K562 (cell line): Measurements from ENCODE around the gene ZNF679. TPM values are rescaled to one million over a fixed set of nuclear protein-coding genes. Genes with fewer than 3 reads are reported as not detected.

ENCODE experiments used
- AFF1 ChIP-seq, 2 experiments: fragments of 450-650 bp; IDR thresholded peaks; 2 replicates each; pipeline ENCODE4 v1.6.1; 2018; ENCODE audit warnings: mild to moderate bottlenecking in 2 of 2, low read depth in 1 of 2; ENCODE audit not compliant: partially characterized antibody in 2 of 2
- BHLHE40 ChIP-seq: IDR thresholded peaks from 2 replicates; pipeline ENCODE4 v1.6.1; 2011; ENCODE audit warnings: low read length, improper control_type of control experiment
- CBX5 ChIP-seq: IDR thresholded peaks from 2 replicates; pipeline ENCODE4 v1.6.1; 2014; ENCODE audit warnings: low read depth, borderline replicate concordance
- CEBPB ChIP-seq: fragments of 450-650 bp; IDR thresholded peaks from 2 replicates; pipeline ENCODE4 v1.6.1; 2016; ENCODE audit warnings: missing genetic modification characterization, missing compliant biosample characterization
- E2F1 ChIP-seq: sonication (generic); formaldehyde crosslinking; IDR thresholded peaks from 2 replicates; pipeline ENCODE4 v1.8.1; 2023; ENCODE audit warnings: mild to moderate bottlenecking, missing genetic modification reagents, moderate library complexity
- L3MBTL2 ChIP-seq: fragments of 450-650 bp; IDR thresholded peaks from 2 replicates; pipeline ENCODE4 v1.6.1; 2016; ENCODE audit warnings: mild to moderate bottlenecking, moderate library complexity
- MBD2 ChIP-seq: sonication (generic); IDR thresholded peaks from 2 replicates; pipeline ENCODE4 v1.6.1; 2016; ENCODE audit warnings: low read depth, borderline replicate concordance
- NR2C1 ChIP-seq, 2 experiments: fragments of 450-650 bp; IDR thresholded peaks; 2 replicates each; pipeline ENCODE4 v1.6.1; 2017; ENCODE audit warnings: mild to moderate bottlenecking in 2 of 2, antibody characterized with exemption in 1 of 2, inconsistent platforms in 1 of 2, missing compliant biosample characterization in 1 of 2, missing genetic modification characterization in 1 of 2
- NR2C2 ChIP-seq, 2 experiments: fragments of 200-800 bp in 1 of 2; sonication (Bioruptor generic) in 1 of 2; sonication (generic) in 1 of 2; formaldehyde crosslinking in 1 of 2; IDR thresholded peaks; 2 replicates each; pipeline versions ENCODE4 v1.6.1 to v1.8.0; 2016 to 2022; ENCODE audit warnings: mild to moderate bottlenecking in 1 of 2, missing compliant biosample characterization in 1 of 2, missing genetic modification characterization in 1 of 2, missing genetic modification reagents in 1 of 2
- TEAD1 ChIP-seq, 2 experiments: fragments of 450-650 bp in 1 of 2; sonication (generic) in 1 of 2; formaldehyde crosslinking; IDR thresholded peaks; 2 replicates each; pipeline versions ENCODE4 v1.4.0 to v1.8.0; 2020 to 2022; ENCODE audit warnings: mild to moderate bottlenecking in 2 of 2, missing genetic modification reagents in 1 of 2
- TEAD4 ChIP-seq, 2 experiments: sonication (generic) in 1 of 2; formaldehyde crosslinking in 1 of 2; IDR thresholded peaks; 2 replicates each; pipeline versions ENCODE4 v1.6.1 to v1.8.0; 2012 to 2022; ENCODE audit warnings: borderline replicate concordance in 1 of 2, inconsistent platforms in 1 of 2, low read length in 1 of 2, mild to moderate bottlenecking in 1 of 2, missing genetic modification reagents in 1 of 2
- THRA ChIP-seq: fragments of 450-650 bp; IDR thresholded peaks from 2 replicates; pipeline ENCODE4 v1.6.1; 2017; ENCODE audit warnings: mild to moderate bottlenecking, moderate library complexity
- THRB ChIP-seq: fragments of 450-650 bp; formaldehyde crosslinking; conservative IDR thresholded peaks from 2 replicates; pipeline ENCODE4 v1.4.0; 2022; ENCODE audit warnings: mild to moderate bottlenecking, missing genetic modification characterization
- ZBTB33 ChIP-seq: sonication (generic); formaldehyde crosslinking; IDR thresholded peaks from 2 replicates; pipeline ENCODE4 v1.8.1; 2023; ENCODE audit warnings: mild to moderate bottlenecking, missing genetic modification reagents
- ZNF143 ChIP-seq: sonication (generic); formaldehyde crosslinking; IDR thresholded peaks from 2 replicates; pipeline ENCODE4 v1.9.0; 2022; ENCODE audit warnings: mild to moderate bottlenecking, missing genetic modification reagents
- polyA plus RNA-seq, 8 experiments: library from polyadenylated mRNA; depleted of rRNA in 4 of 8; stranded (reverse) in 5 of 8; unstranded in 3 of 8; fragments of >200 nt; fragmentation: Nextera tagmentation in 2 of 8; fragmentation: Illumina TruSeq in 1 of 8; extraction: Ambion mirVana in 2 of 8; extraction: Trizol in 1 of 8; gene quantifications; 2 replicates each; pipeline versions ENCODE4 v1.2.1 to v1.2.3, GENCODE V29; 2011 to 2014; ENCODE audit warnings: inconsistent platforms in 1 of 8, missing spikeins in 1 of 8
- total RNA-seq, 7 experiments: library from RNA; depleted of rRNA in 6 of 7; stranded (reverse); fragments of >200 nt in 6 of 7; fragmentation: Illumina TruSeq in 2 of 7; extraction: Trizol in 2 of 7; gene quantifications; 2 replicates each; pipeline versions ENCODE4 v1.2.1 to v1.2.3, GENCODE V29; 2011 to 2021; ENCODE audit warnings: low replicate concordance in 1 of 7

ZNF679 gene
- total and polyA plus RNA-seq, 9 of the 15 experiments (the other 6 are each of a cell fraction or from before 2014, with no cell fraction given) = not detected

GRCh38 chr7:64307254-64308015, 79.2 kb downstream of the ZNF679 start (continued):
- TF ChIP-seq TEAD4 (IDR thresholded peaks at IDR 0.05; ENCODE audit: low read length) = no peak
- no peak for TF ChIP-seq TEAD4 (CRISPR knock-in tag; IDR thresholded peaks at IDR 0.05; ENCODE audit: borderline replicate concordance)
- TF ChIP-seq L3MBTL2 = peak; percentile 72
- peak in 1 of 2 experiments; percentile 95 for TF ChIP-seq AFF1 (IDR thresholded peaks at IDR 0.05; ENCODE audit: low read depth in 1 of 2, partially characterized antibody in 2 of 2)
- TF ChIP-seq THRA = no peak
- peak; percentile 79 for TF ChIP-seq ZNF143
- TF ChIP-seq NR2C1 (IDR thresholded peaks at IDR 0.05) = no peak
- peak; percentile 60 for TF ChIP-seq NR2C1 (tag; IDR thresholded peaks at IDR 0.05)
- TF ChIP-seq THRB (CRISPR knock-in tag) = 0 out of 2 replicates have a peak, but pooled peaks have one; percentile 19
- no peak for TF ChIP-seq NR2C2 (CRISPR knock-in tag; IDR thresholded peaks at IDR 0.05)
- TF ChIP-seq NR2C2 (tag; IDR thresholded peaks at IDR 0.05) = peak; percentile 66; the same call in 1 of the 2 replicates
- no peak for TF ChIP-seq E2F1 (CRISPR knock-in tag)
- TF ChIP-seq BHLHE40 = 0 out of 2 replicates have a peak, but pooled peaks have one; percentile 33
- 0 out of 2 replicates have a peak, but pooled peaks have one; percentile 49 for TF ChIP-seq MBD2
- no peak for TF ChIP-seq ZBTB33
- TF ChIP-seq CEBPB (tag) = peak; percentile 61
- no peak for TF ChIP-seq TEAD1 (CRISPR knock-in tag; IDR thresholded peaks at IDR 0.05)
- 0 out of 2 replicates have a peak, but pooled peaks have one; percentile 11 for TF ChIP-seq CBX5
